GM04503 (cell line): Measurements from ENCODE around the gene DHX58.

Experiments
- DNase-seq: peaks from one replicate; pipeline ENCODE4 v3.0.0-alpha.2; 2012; ENCODE audit warnings: low read depth

The DHX58 gene

DNA sequence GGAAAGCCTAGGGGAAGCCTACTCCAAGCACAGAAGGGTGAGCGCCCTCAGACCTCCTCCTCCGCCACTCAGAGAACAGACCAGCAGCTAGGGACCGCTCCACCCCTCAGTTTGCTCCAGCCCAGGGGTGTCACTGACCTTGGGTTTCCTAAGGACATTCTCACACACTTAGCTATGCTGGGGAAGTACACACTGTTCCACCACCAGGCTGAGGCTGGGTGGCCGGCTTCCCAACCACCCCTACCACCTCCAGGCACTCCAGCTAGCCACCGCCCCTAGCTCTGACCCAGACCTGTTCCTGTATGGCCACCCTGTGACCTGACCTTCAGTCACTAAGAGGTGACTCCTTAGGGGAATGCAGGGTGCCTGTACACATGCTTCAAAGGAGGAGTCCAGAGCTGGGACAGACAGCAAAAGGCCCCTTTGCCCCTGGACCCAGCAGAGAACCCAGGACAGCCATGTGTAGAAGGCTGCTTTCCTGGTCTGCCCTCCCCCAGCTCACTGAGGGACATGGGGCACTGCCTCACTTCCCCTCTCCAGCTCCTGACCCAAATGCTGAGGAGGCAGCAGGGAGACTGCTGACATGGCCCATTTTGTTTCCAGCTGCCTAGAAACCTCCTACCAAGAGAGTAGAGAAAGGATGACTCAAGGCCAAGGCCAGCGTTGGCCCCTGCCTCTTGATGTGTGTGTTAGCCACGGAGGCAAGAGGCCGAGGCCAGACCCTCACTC lies 16.8 kb upstream of the DHX58 start:
- DNase-seq, result no peak

DNA sequence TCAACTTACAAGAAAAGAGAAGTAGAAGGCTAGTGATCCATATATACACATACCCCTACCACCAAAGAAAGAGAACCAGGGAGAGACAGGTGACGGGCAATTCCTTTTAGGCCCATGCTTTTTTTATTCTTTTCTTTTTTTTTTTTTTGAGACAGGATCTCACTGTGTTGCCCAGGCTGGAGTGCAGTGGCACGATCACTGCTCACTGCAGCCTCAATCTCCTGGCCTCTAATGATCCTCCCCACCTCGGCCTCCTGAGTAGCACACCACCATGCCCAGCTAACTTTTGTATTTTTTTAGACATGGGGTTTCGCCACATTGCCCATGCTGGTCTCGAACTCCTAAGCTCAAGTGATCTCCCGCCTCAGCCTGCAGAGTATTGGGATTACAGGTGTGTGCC lies 14.9 kb upstream of the DHX58 start:
- DNase-seq, result no peak

DNA sequence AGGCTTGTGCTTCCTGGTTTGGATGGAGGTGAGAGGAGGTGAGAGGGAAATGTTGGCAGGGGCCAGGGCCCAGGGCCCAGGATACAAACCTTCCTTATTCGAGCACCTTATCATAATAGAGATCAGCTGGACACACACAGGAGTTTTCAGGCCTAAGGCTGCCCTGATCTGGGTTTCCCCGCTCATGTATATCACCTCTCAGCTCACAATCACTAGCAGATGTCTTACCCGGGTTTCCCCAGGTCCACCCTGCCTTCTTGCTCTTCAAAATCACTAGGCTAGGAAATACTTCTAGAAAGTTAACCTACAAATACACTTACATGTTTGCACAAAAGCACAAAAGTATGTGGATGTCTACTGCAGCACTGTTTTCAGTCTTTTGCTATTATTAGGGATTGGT lies 14.3 kb upstream of the DHX58 start:
- no peak for DNase-seq

- no peak for DNase-seq
Observed at GRCh38 chr17:42125565-42125964, 13.1 kb upstream of the DHX58 start.

- DNase-seq, result no peak
Observed at GRCh38 chr17:42124256-42124655, 11.7 kb upstream of the DHX58 start.

DNA sequence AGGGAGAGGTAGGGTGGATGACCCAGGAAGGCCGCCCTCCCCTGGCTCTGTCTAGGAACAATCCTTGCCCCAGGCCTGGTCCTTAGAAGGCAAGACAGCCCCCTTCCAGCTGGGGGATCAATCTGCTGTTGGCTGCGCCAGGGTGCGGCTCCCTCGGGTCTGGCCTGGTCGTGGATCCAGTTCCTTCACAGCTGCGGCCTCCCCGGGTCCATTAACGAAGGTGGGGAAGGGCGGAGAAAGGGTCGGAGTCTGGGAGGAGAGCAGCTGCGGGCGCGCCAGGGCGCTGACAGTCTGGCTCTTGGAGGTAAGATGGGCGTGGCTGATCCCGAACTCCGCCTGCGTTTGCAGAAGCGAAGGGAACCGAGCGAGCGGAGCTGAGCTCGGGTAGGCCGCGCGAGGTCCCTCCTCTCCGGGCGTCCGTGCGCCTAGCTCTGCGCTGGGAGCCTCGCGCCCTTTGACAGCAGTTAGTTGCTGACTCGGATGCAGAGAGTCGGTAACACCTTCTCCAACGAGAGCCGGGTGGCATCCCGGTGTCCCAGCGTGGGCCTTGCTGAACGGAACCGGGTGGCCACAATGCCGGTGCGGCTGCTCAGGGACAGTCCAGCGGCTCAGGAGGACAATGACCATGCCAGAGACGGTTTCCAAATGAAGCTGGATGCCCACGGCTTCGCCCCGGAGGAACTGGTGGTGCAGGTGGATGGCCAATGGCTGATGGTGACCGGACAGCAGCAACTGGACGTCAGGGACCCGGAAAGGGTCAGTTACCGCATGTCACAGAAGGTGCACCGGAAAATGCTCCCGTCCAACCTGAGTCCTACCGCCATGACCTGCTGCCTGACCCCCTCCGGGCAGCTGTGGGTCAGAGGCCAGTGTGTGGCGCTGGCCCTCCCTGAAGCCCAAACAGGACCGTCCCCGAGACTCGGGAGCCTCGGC lies 10.1 kb upstream of the DHX58 start, which contains the start of gene HSPB9:
Gene HSPB9 (plus strand): TSS at position 434 of the 933 bp plus-strand sequence. CDS start 47 bp downstream, at position 481.
- no peak for DNase-seq

GRCh38 chr17:42120770-42121769 lies 8.6 kb upstream of the DHX58 start, which contains the start of gene KAT2A:
Gene KAT2A, minus strand, starts transcription at chr17:42121367. Its CDS starts 63 bp downstream, at chr17:42121304.
- no peak for DNase-seq

DNA sequence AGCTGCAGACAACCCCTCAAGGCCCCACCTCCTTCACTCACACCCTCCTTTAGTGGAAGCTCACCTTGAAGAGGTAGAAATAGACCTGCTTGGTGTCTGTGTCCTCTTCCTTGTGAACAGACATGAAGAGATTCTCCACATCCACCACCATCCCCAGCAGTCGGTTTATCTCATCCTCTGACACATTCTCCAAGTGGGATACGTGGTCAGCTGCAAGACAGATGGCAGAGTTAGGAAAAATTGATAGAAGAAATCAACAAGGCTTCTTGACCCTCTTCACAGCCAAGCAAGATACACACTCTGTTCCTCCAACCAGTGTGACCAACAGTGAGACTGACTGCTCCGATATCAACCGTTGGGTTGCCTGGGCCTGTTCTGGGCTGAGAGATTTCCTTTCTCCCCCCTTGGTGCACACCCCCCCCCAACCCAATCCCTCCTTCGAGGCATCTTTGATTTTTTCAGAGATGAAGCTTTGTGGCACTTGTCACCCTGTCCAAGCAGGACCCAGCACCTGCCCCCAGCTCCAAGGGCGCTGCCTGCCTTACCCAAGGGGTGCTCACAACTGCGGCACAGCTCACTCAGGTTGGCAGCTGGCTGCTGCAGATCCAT lies 7.8 kb upstream of the DHX58 start:
- no peak for DNase-seq

DNA sequence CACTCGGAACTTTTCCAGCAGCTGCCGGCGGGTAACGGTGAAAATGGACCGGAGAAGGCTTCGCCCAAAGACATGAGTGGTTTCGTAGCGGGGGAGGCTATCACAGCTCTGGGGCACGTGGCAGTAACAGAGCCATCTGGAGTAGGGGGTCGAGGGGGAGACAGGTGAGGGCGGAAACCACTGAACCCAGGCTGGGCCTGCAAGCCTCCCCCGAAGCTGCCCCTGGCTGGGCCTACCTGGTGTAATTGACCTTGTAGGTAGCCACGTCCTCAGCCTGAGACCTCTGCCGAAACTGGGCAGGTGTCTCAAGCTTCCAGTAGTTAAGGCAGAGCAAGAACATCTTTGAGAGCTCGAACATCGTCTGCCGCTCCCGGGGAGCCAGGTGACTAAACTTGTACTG lies 6.8 kb upstream of the DHX58 start:
- no peak for DNase-seq

GRCh38 chr17:42118545-42118944 lies 6.0 kb upstream of the DHX58 start:
- DNase-seq, result no peak

- DNase-seq, result no peak
Observed at GRCh38 chr17:42118126-42118510, 5.6 kb upstream of the DHX58 start.

- DNase-seq, result no peak
Observed at GRCh38 chr17:42117397-42118125, 5.0 kb upstream of the DHX58 start.

DNA sequence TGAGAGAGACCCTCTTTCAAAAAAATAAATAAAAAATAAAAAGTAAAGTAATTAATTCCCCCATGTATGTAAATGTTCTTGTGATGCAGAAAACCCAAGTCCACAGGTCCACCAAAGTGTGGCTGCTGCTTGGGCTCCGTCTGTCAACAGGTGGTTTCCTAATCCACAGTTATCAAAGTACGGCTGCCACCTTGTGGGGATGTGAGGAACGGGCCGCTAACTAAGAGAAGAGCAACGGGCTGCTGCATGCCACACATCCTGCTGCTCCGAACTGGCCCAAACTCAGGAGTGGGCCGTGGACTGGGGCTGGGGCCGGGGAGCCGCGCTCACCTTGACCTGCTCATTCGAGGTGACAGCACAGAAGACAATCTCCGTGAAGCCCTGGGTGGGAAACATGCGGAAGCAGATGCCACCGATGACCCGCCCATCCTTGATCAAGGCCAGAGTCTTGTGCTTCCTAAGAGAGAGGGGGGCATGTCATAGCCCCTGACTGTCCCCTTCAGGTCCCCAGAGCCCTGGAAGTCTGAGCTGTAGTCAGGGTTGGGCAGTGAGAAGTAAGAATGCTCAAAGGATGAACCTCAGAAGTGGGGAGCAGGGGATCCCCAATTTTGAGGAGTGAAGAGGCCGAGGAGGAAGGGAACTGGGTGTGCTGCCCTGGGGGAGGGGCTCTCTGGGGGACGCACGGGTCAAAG lies 4.3 kb upstream of the DHX58 start:
- no peak for DNase-seq

DNA sequence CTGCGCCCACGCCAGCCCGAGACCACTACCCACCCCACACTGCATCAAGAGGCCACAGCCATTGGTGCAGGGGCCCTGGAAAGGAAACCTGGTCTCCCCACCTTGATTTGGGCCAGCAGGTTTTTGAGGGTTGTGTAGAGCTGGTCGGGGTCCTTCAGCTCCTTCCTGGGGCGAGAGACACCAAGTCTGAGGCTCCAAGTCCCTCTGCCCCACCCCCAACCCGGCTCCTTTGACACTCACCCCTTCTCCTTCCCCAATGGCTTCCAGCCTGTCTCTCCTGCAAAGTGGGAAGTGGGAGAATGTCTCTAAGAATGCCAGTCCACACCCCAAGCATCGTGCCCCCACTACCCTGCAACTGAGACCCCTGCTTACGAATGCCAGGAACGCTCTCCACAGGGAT lies 1.6 kb upstream of the DHX58 start:
- DNase-seq, result no peak

- DNase-seq, result no peak
Observed at GRCh38 chr17:42113293-42114069, 967 bp upstream of the DHX58 start.

- DNase-seq, result no peak
Observed at GRCh38 chr17:42111871-42112551, 503 bp downstream of the DHX58 start.

DNA sequence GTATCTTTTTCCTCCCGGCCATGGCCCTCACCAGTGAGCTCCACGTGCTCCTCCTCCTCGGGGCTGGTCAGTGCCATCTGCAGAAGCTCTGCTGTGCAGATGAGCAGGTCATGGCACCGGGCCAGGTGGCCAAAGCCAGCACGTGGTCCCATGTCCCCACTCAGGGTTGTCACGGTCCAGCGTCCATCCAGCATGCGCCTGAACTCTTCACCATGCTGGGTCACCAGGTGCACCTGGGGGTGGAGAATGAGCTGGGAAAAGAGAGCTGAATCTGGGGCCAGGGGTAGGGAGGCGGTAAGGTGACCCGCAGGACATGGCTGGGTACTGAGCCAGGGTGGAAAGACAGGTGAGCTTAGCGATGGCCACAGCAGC lies 1.3 kb downstream of the DHX58 start:
- no peak for DNase-seq
